Calu3 (cell line): ENCODE measurements around the gene ACOT12. TPM values are rescaled to one million over a fixed set of nuclear protein-coding genes. Genes with fewer than 3 reads are reported as not detected.

Experiments
- BruUV-seq: library from RNA; stranded (reverse); fragments of 400-500 nt; replicated peaks from 2 replicates; lab custom pipeline; 2021; lab: Mats Ljungman, UMichigan
- CTCF ChIA-PET: fragments of 300-600 bp; sonication (Branson Sonifier 250); formaldehyde crosslinking; loops from one replicate; lab custom pipeline; 2022; ENCODE audit warnings: antibody characterized with exemption; lab: Charles Lee
- DNase-seq: peaks from one replicate; pipeline ENCODE4 v3.0.0; 2022
- H3K27ac Mint-ChIP-seq: one replicate; pipeline ENCODE4 v1.8.0; 2022; ENCODE audit warnings: mixed read lengths; ENCODE audit not compliant: unreplicated experiment
- H3K27me3 Mint-ChIP-seq: one replicate; pipeline ENCODE4 v1.8.0; 2022; ENCODE audit warnings: mixed read lengths; ENCODE audit not compliant: unreplicated experiment
- H3K36me3 Mint-ChIP-seq: one replicate; pipeline ENCODE4 v1.8.0; 2022; ENCODE audit warnings: mild to moderate bottlenecking, moderate library complexity, mixed read lengths; ENCODE audit not compliant: insufficient read depth, unreplicated experiment
- H3K4me1 Mint-ChIP-seq: one replicate; pipeline ENCODE4 v1.8.0; 2022; ENCODE audit warnings: mild to moderate bottlenecking, low read depth, mixed read lengths; ENCODE audit not compliant: unreplicated experiment
- H3K4me3 Mint-ChIP-seq: one replicate; pipeline ENCODE4 v1.8.0; 2022; ENCODE audit warnings: mild to moderate bottlenecking, low read depth, moderate library complexity, mixed read lengths; ENCODE audit not compliant: unreplicated experiment
- H3K9me3 Mint-ChIP-seq: one replicate; pipeline ENCODE4 v1.8.0; 2022; ENCODE audit warnings: low read depth, mixed read lengths; ENCODE audit not compliant: unreplicated experiment
- CTCF ChIP-seq: fragments of 200-600 bp; IDR thresholded peaks from one replicate; pipeline ENCODE4 v1.8.0; 2022; ENCODE audit warnings: antibody characterized with exemption; ENCODE audit not compliant: unreplicated experiment
- intact Hi-C: fragments of 100-400 bp; cut with micrococcal nuclease; formaldehyde crosslinking; loops from one replicate; pipeline ENCODE4 v1.10.0; 2022; ENCODE audit not compliant: unreplicated experiment
- total RNA-seq: library from RNA; stranded (reverse); gene quantifications from 2 replicates; pipeline ENCODE4 v1.2.3, GENCODE V29; 2022

ACOT12 gene
- total RNA-seq, 1 experiment from 2014 or later: 0.87 TPM

- Mint-ChIP-seq H3K27me3 (no peaks in the 10 kb centered on the region), H3K9me3 (no peaks in the 10 kb centered on the region), H3K27ac (no peak overlapping the region), H3K4me3 (no peak overlapping the region), H3K36me3 (no peaks in the 10 kb centered on the region), H3K4me1 (no peaks in the 10 kb centered on the region)
- intact Hi-C loops: no loop called here
- TF ChIP-seq CTCF: no peak
- no peak for DNase-seq
- CTCF ChIA-PET: interaction anchor here (0.6 kb wide), 2 partner anchors 83 to 99 kb away, joined by 3 read pairs; partner anchors contain the start of gene ZCCHC9
- BruUV-seq: no TSS peak
These were observed 10.1 kb downstream of the ACOT12 start for GRCh38 chr5:81383867-81384266.

GRCh38 chr5:81371354-81371876 lies 22.5 kb downstream of the ACOT12 start:
- DNase-seq: no peak
- Mint-ChIP-seq H3K9me3 (no peaks in the 10 kb centered on the region), H3K36me3 (no peaks in the 10 kb centered on the region), H3K27ac (no peak overlapping the region), H3K27me3 (peaks cover 24% of the 10 kb centered on the region), H3K4me1 (no peaks in the 10 kb centered on the region), H3K4me3 (no peak overlapping the region)
- BruUV-seq: no TSS peak
- intact Hi-C loops: no loop called here
- CTCF ChIA-PET: no interaction called here
- TF ChIP-seq CTCF: no peak

- H3K27ac Mint-ChIP-seq: no peak overlapping the region
These were observed 23.0 kb downstream of the ACOT12 start for GRCh38 chr5:81370912-81371311.

GRCh38 chr5:81365541-81365940 lies 28.4 kb downstream of the ACOT12 start:
- CTCF ChIA-PET: interaction anchor here (0.7 kb wide), 1 partner anchor 21 kb away, joined by 3 read pairs; no protein-coding TSS in a partner anchor
- no peak for TF ChIP-seq CTCF
- intact Hi-C loops: no loop called here
- H3K27me3 Mint-ChIP-seq: no peaks in the 10 kb centered on the region
- BruUV-seq: no TSS peak
- no peak overlapping the region for H3K4me3 Mint-ChIP-seq
- peaks cover 9% of the 10 kb centered on the region for H3K4me1 Mint-ChIP-seq
- H3K27ac Mint-ChIP-seq: no peak overlapping the region
- DNase-seq: no peak
- H3K9me3 Mint-ChIP-seq: no peaks in the 10 kb centered on the region
- H3K36me3 Mint-ChIP-seq: peaks cover 3% of the 10 kb centered on the region

More at GRCh38 chr5:81370912-81371311, 23.0 kb downstream of the ACOT12 start:
- TF ChIP-seq CTCF: no peak
- Mint-ChIP-seq H3K36me3 (no peaks in the 10 kb centered on the region), H3K4me3 (no peak overlapping the region), H3K9me3 (no peaks in the 10 kb centered on the region), H3K27me3 (peaks cover 20% of the 10 kb centered on the region), H3K4me1 (no peaks in the 10 kb centered on the region)
- no peak for DNase-seq
- no TSS peak for BruUV-seq
- CTCF ChIA-PET: no interaction called here
- intact Hi-C loops: no loop called here
